ENCODE measurements around the gene GABRB1.

DNA sequence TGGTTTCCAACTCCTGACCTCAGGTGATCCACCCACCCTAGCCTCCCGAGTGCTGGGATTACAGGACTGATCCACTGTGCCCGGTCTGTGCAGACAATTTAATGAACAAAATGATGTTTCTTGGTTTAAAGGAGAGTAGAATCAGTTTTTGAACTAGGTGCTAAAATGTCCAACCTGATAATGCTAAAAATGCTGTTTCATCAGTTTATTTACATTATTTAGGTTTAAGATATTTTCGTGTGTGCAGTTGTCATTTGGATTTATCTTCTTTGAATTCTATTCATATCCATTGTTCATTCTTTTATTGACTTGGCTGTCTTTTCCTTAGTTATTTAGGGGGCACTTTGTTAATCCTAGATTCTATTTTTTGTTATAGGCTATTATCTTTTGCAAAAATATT, 18.0 kb upstream of the GABRB1 start:
- TF ChIP-seq EZH2 (IDR thresholded peaks at IDR 0.05) (no peak), POLR2AphosphoS5 (IDR thresholded peaks at IDR 0.05; ENCODE audit: borderline replicate concordance, low read depth, low read length) (no peak), FOXP2 (optimal IDR thresholded peaks at IDR 0.05; ENCODE audit: control extremely low read depth, extremely low read length, insufficient read depth) (no peak)

All from SK-N-MC (cell line).